BLaER1 (cell line): ENCODE results near the gene TICAM1.
"Not testable (repeated sequence)": the region's sequence is repeated elsewhere in the genome, so short reads cannot be mapped to it uniquely, and the experiment has no call there.

ENCODE experiments used
- H3K27ac ChIP-seq: shearing (Covaris generic); formaldehyde crosslinking; 2 replicates; pipeline ENCODE4 v1.8.1; 2022
- H3K27me3 ChIP-seq: shearing (Covaris generic); formaldehyde crosslinking; 2 replicates; pipeline ENCODE4 v1.8.1; 2022
- H3K36me3 ChIP-seq: shearing (Covaris generic); formaldehyde crosslinking; 2 replicates; pipeline ENCODE4 v1.8.1; 2022
- H3K4me1 ChIP-seq: shearing (Covaris generic); formaldehyde crosslinking; 2 replicates; pipeline ENCODE4 v1.8.1; 2022
- H3K4me2 ChIP-seq: shearing (Covaris generic); formaldehyde crosslinking; 2 replicates; pipeline ENCODE4 v1.8.1; 2022
- H3K4me3 ChIP-seq: shearing (Covaris generic); formaldehyde crosslinking; 2 replicates; pipeline ENCODE4 v1.8.1; 2022
- H3K9ac ChIP-seq: shearing (Covaris generic); formaldehyde crosslinking; 2 replicates; pipeline ENCODE4 v1.8.1; 2022
- H3K9me3 ChIP-seq: shearing (Covaris generic); formaldehyde crosslinking; 2 replicates; pipeline ENCODE4 v1.8.1; 2022
- H4K20me1 ChIP-seq: shearing (Covaris generic); formaldehyde crosslinking; 2 replicates; pipeline ENCODE4 v1.8.1; 2022
- Cebpa-rat ChIP-seq: shearing (Covaris generic); IDR thresholded peaks from 2 replicates; pipeline ENCODE4 v1.8.1; 2022

TICAM1 gene

DNA sequence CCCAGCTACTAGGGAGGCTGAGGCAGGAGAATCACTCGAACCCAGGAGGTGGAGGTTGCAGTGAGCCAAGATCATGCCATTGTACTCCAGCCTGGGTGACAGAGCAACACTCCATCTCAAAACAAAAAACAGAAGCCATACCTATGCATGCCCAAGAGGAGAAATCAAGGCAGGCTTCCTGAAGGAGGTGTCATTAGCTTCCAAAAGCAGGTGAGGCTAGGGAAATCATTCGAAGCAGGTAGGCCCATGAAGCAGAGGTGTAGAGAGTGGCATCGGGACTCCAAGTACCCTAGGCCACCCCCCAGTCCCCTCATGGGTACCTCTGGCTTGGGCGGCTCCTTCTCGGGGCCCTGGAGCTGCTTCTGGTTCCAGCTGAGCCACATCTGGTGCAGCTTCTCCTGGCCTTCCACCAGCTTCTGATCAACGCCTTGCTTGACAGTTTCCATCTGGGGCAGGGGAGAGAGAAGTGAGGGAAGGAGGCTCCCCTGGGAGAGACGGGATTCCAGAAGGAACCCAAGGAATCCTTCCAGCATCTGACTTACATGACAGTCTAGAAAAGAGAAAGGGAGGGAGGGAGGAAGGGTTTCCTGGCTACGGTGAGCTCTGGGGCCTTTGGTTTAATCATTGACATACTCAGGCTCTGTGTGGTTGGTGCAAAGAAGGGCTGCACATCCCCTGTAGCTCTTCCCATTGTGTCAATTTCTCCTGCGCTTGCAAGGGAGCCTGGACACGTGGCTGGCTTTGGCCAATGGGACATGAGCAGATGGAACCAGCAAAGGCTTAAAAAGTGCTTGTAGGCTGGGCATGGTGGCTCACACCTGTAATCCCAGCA lies 13.1 kb upstream of the TICAM1 start:
- no peak overlapping the region for H3K27ac ChIP-seq

DNA sequence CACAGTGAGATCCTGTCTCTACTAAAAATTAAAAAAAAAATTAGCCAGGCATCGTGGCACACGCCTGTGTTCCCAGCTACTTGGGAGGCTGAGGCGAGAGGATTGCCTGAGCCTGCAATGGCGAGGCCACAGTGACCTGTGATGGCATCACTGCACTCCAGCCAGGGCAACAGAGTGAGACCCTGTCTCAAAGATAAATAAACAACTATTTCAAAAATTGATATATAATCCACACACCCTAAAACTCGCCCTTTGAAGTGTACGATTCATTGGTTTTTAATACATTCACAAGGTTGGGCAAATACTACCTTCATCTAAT lies 12.1 kb upstream of the TICAM1 start:
- H3K4me1 ChIP-seq: no peaks in the 10 kb centered on the region
- no peaks in the 10 kb centered on the region for H3K9me3 ChIP-seq
- no peak for TF ChIP-seq Cebpa-rat
- peaks cover 99% of the 10 kb centered on the region for H3K36me3 ChIP-seq
- H4K20me1 ChIP-seq: 0 out of 2 replicates have a peak, but pooled peaks cover 10% of the 10 kb centered on the region
- no peak overlapping the region for H3K4me3 ChIP-seq
- no peak overlapping the region for H3K27ac ChIP-seq
- no peak overlapping the region for H3K4me2 ChIP-seq
- no peak overlapping the region for H3K9ac ChIP-seq
- H3K27me3 ChIP-seq: no peaks in the 10 kb centered on the region

More for the DNA sequence above, 13.1 kb upstream of the TICAM1 start:
- H3K27me3 ChIP-seq: no peaks in the 10 kb centered on the region
- no peak overlapping the region for H3K4me2 ChIP-seq
- H3K36me3 ChIP-seq: peaks cover 99% of the 10 kb centered on the region
- 0 out of 2 replicates have a peak, but pooled peaks cover 12% of the 10 kb centered on the region for H4K20me1 ChIP-seq
- no peak overlapping the region for H3K9ac ChIP-seq
- no peak overlapping the region for H3K4me3 ChIP-seq
- H3K9me3 ChIP-seq: no peaks in the 10 kb centered on the region
- TF ChIP-seq Cebpa-rat: no peak
- H3K4me1 ChIP-seq: peaks cover 9% of the 10 kb centered on the region

DNA sequence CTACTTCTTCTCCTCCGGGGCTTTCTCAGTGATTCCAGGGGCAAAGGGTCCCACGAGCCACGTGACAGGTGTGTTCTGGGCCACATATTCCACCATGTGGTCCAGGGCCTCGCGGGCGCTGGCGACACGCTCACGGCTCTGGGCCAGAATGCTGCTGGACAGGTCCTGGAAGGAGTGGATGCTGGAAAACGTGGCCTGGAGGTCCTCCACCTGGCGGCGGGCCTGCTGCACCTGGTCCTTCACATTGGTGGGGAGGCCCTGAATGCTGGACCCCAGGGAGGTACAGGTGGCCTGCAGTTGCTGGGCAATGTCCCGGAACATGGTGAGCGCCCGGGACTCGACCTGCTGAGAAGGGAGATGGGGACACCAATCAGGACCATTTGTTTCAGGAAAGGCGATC lies 7.7 kb upstream of the TICAM1 start:
- H3K4me2 ChIP-seq: no peak overlapping the region
- TF ChIP-seq Cebpa-rat: no peak
- peaks cover 79% of the 10 kb centered on the region for H3K36me3 ChIP-seq
- H3K27me3 ChIP-seq: no peaks in the 10 kb centered on the region
- no peaks in the 10 kb centered on the region for H4K20me1 ChIP-seq
- no peak overlapping the region for H3K27ac ChIP-seq
- no peaks in the 10 kb centered on the region for H3K9me3 ChIP-seq
- H3K4me3 ChIP-seq: no peak overlapping the region
- H3K4me1 ChIP-seq: no peaks in the 10 kb centered on the region
- no peak overlapping the region for H3K9ac ChIP-seq

DNA sequence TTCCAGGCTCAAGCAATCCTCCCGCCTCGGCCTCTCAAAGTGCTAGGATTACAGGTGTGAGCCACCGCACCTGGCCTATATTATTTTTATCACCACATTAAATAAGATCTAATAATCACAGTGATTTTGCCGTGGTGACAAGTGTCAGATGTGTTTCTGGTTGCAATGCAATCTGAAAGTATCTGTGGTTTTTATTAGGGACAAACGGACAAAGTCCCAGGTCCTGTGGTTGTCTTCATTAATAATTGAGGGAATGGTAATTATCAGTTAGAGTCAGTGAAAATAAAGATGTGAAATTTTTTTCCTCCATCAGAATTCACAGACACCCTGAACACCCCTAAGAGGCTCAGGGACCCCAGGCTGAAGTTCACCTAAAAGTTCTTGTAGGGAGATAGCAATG lies 1.3 kb upstream of the TICAM1 start:
- TF ChIP-seq Cebpa-rat: no peak
- Histone ChIP-seq H3K4me3 (no peak overlapping the region), H3K4me2 (no peak overlapping the region), H3K27ac (no peak overlapping the region), H3K36me3 (peaks cover 15% of the 10 kb centered on the region), H4K20me1 (peaks cover 18% of the 10 kb centered on the region; the same call in 1 of the 2 replicates), H3K9me3 (no peaks in the 10 kb centered on the region), H3K27me3 (no peaks in the 10 kb centered on the region), H3K4me1 (peaks cover 33% of the 10 kb centered on the region), H3K9ac (no peak overlapping the region)

DNA sequence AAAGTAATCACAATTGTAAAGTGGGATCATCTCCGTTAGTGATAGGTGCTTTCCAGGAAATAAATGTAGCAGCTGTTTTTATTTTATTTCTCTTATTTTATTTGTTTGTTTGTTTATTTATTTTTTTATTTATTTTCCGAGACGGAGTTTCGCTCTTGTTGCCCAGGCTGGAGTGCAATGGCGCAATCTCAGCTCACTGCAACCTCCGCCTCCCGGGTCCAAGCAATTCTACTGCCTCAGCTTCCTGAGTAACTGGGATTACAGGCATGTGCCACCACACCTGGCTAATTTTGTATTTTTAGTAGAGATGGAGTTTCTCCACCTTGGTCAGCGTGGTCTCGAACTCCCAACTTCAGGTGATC lies 448 bp upstream of the TICAM1 start:
- peak overlapping the region; percentile 94 for H3K4me2 ChIP-seq
- H3K27me3 ChIP-seq, H3K36me3 ChIP-seq, H3K9me3 ChIP-seq: not testable (repeated sequence)
- peak overlapping the region; percentile 92 for H3K9ac ChIP-seq
- H3K4me1 ChIP-seq: peaks cover 33% of the 10 kb centered on the region
- peak; percentile 56; the same call in 1 of the 2 replicates for TF ChIP-seq Cebpa-rat
- peak overlapping the region; percentile 90 for H3K4me3 ChIP-seq
- H4K20me1 ChIP-seq: peaks cover 23% of the 10 kb centered on the region; the same call in 1 of the 2 replicates
- H3K27ac ChIP-seq: peak overlapping the region; percentile 91

DNA sequence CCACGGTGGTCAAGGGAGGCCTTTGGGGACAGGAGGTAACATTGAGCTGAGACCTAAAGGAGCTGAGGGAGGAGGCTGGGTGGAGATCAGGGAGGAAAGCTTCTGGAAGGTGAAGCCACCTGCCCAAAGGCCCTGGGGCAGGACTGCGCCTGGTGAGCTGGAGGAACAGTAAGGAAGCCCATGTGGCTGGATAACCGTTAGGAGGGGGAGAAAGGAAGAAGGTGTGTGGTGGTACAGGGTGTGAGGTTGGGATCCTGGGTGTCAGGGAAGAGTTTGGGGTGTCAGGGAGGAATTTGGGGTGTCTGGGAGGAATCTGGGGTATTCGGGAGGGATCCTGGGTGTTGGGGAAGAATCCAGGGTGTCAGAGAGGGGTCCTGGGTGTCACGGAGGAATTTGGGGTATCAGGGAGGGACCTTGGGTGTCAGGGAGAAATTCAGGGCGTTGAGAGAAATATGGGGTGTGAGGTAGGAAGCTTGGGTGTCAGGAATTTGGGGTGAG lies 695 bp downstream of the TICAM1 start:
- peak overlapping the region; percentile 91 for H3K27ac ChIP-seq
- H3K9ac ChIP-seq: peak overlapping the region; percentile 92

DNA sequence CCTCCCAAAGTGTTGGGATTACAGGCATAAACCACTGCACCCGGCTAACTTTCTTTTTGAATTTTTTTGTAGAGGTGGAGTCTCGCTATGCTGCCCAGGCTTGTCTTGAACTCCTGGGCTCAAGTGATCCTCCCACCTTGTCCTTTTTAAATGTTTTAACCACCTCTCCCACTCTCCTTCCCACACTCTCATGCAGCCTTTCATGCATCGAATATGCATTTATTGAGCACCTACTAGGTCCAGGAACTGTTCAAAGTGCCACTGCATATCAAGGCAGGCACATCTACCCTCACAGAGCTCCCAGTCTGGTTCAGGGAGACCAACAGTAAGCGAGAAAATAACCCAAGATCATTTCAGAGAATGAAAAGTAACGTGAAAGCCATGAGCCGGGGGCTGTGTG lies 1.2 kb downstream of the TICAM1 start:
- peak overlapping the region; percentile 94 for H3K4me2 ChIP-seq
- H3K9ac ChIP-seq: peak overlapping the region; percentile 92; the same call in 1 of the 2 replicates
- H3K36me3 ChIP-seq: peaks cover 13% of the 10 kb centered on the region; the same call in 1 of the 2 replicates
- no peaks in the 10 kb centered on the region for H3K9me3 ChIP-seq
- peaks cover 28% of the 10 kb centered on the region; the same call in 1 of the 2 replicates for H4K20me1 ChIP-seq
- H3K27ac ChIP-seq: peak overlapping the region; percentile 91
- peak overlapping the region; percentile 90 for H3K4me3 ChIP-seq
- H3K27me3 ChIP-seq: no peaks in the 10 kb centered on the region
- no peak for TF ChIP-seq Cebpa-rat
- H3K4me1 ChIP-seq: peaks cover 33% of the 10 kb centered on the region

More for the DNA sequence above, 695 bp downstream of the TICAM1 start:
- peak overlapping the region; percentile 90 for H3K4me3 ChIP-seq
- TF ChIP-seq Cebpa-rat: no peak
- H3K36me3 ChIP-seq: 0 out of 2 replicates have a peak, but pooled peaks cover 9% of the 10 kb centered on the region
- H3K9me3 ChIP-seq: no peaks in the 10 kb centered on the region
- peaks cover 33% of the 10 kb centered on the region for H3K4me1 ChIP-seq
- peaks cover 28% of the 10 kb centered on the region; the same call in 1 of the 2 replicates for H4K20me1 ChIP-seq
- no peaks in the 10 kb centered on the region for H3K27me3 ChIP-seq
- H3K4me2 ChIP-seq: peak overlapping the region; percentile 94

DNA sequence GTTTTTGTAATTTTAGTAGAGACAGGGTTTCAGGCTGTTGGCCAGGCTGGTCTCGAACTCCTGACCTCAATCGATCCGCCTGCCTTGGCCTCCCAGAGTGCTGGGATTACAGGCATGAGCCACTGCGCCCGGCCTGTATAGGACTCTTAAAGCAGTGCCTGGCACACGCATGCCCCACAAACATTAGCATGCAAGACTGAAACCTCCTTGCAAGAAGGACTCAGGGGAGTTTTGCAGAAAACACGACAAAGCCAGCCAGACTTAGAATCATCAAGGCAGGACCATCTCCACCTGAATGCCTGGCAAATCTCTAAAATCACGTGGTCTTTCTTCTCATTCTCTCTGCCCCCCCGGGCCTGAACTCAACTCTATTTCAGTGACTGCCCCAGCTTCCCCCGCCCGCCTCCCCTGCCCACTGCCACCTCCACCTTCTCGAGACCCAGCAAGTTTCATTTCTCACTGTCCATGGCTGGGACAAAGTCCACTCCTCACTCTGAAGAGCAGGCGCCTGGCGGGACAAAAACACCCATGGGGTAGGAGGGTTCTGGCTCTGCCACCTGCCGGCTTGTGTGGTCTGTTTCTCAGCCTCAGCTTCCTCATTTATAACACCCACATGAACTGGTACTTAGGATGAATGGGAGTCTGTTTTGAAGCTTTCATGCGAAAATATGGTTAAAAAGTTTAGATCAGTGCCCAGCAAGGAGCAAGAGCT lies 2.4 kb downstream of the TICAM1 start:
- Histone ChIP-seq H3K4me3 (no peak overlapping the region), H3K27ac (peak overlapping the region; percentile 35; the same call in 1 of the 2 replicates), H3K36me3 (peaks cover 21% of the 10 kb centered on the region; the same call in 1 of the 2 replicates), H4K20me1 (peaks cover 28% of the 10 kb centered on the region; the same call in 1 of the 2 replicates), H3K9me3 (no peaks in the 10 kb centered on the region), H3K4me1 (peaks cover 33% of the 10 kb centered on the region), H3K27me3 (no peaks in the 10 kb centered on the region), H3K9ac (no peak overlapping the region; the same call in 1 of the 2 replicates), H3K4me2 (peak overlapping the region; percentile 94)
- no peak for TF ChIP-seq Cebpa-rat

DNA sequence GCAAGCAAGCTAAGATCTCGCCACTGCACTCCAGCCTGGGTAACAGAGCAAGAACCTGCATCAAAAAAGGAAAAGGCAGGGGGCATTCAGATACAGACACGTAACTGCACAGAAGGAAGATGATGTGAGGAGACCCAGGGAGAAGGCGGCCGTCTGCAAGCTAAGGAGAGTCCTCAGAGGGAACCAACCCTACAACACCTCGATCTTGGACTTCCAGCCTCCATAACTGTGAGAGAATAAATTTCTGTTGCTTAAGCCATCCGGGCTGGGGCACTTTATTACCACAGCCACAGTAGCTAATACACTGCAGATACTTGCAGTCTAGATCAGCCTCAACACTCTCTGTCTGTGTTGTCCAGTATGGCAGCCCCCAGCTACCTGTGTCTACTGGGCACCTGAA lies 7.9 kb downstream of the TICAM1 start:
- Histone ChIP-seq H3K36me3 (peaks cover 56% of the 10 kb centered on the region), H3K4me2 (no peak overlapping the region), H3K27me3 (no peaks in the 10 kb centered on the region), H3K4me3 (no peak overlapping the region), H3K27ac (no peak overlapping the region), H3K9me3 (no peaks in the 10 kb centered on the region), H4K20me1 (peaks cover 20% of the 10 kb centered on the region; the same call in 1 of the 2 replicates), H3K4me1 (peaks cover 8% of the 10 kb centered on the region), H3K9ac (no peak overlapping the region)
- no peak for TF ChIP-seq Cebpa-rat

DNA sequence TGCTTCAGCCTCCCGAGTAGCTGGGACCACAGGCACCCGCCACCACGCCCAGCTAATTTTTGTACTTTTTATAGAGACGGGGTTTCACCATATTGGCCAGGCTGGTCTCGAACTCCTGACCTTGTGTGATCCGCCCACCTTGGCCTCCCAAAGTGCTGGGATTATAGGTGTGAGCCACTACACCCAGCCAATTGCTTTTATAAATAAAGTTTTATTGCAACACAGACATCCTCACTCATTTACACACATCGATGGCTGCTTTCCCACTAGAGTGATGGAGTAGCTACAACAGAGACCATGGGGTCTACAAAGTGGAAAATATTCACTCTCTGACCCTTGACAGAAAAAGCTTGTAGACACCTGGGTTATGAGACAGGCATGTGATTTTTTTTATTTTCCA lies 9.2 kb downstream of the TICAM1 start:
- H3K27me3 ChIP-seq, H3K4me3 ChIP-seq, H3K4me2 ChIP-seq, H3K9ac ChIP-seq, H3K27ac ChIP-seq, H3K9me3 ChIP-seq, H3K4me1 ChIP-seq: not testable (repeated sequence)
- peaks cover 13% of the 10 kb centered on the region; the same call in 1 of the 2 replicates for H4K20me1 ChIP-seq
- peaks cover 68% of the 10 kb centered on the region for H3K36me3 ChIP-seq
